ENCODE results near the gene RSPH1. TPM values are rescaled to one million over a fixed set of nuclear protein-coding genes. Genes with fewer than 3 reads are reported as not detected.
A peak's percentile ranks its signal among the peaks of the same experiment; 100 is the strongest.

The RSPH1 gene
- total and polyA plus RNA-seq, 2 of the 4 experiments (the other 2 are of a cell fraction), result not detected

GRCh38 chr21:42518215-42518614 is 22.2 kb upstream of the RSPH1 start:
- H2BK120ac ChIP-seq (ENCODE audit: low read depth, low read length), result no peak overlapping the region; the same call in 1 of the 2 replicates
- no peak overlapping the region for H4K8ac ChIP-seq (ENCODE audit: low read depth in 2 of 2, low read length in 2 of 2)
- CTCF ChIA-PET, result no interaction called here
- H3K56ac ChIP-seq (ENCODE audit: extremely low read depth, insufficient read depth, low read length), result no peak overlapping the region
- no peaks in the 10 kb centered on the region for H3K9me3 ChIP-seq (ENCODE audit: control insufficient read depth, insufficient read depth, low read length)
- H3K4me3 ChIP-seq (ENCODE audit: insufficient read depth, low read depth, low read length), result no peak overlapping the region
- H3K4ac ChIP-seq (ENCODE audit: low read depth, low read length), result no peak overlapping the region
- no peak overlapping the region for H4K5ac ChIP-seq (ENCODE audit: low read depth, low read length)
- H4K20me1 ChIP-seq (ENCODE audit: insufficient read depth, low read length), result no peaks in the 10 kb centered on the region
- no peak overlapping the region for H2AK5ac ChIP-seq (ENCODE audit: low read depth, low read length)
- dilution Hi-C loops (cut with HindIII; ENCODE audit: low sequenced_read_pairs, unreplicated experiment), result no loop called here
- H3K14ac ChIP-seq (replicated peaks; ENCODE audit: low read depth, low read length), result no peak overlapping the region
- no peak overlapping the region for H3K18ac ChIP-seq (ENCODE audit: low read depth, low read length)
- BruUV-seq (replicated peaks), result no TSS peak
- H3K9ac ChIP-seq (ENCODE audit: low read depth, low read length), result no peak overlapping the region
- POLR2A ChIA-PET (ENCODE audit: unreplicated experiment), result no interaction called here
- no peak overlapping the region for H3K23ac ChIP-seq (ENCODE audit: low read depth, low read length)
- intact Hi-C loops (cut with micrococcal nuclease), result no loop called here
- no peak overlapping the region for H2BK15ac ChIP-seq (ENCODE audit: low read depth, low read length)
- H3K4me2 ChIP-seq (ENCODE audit: low read depth, low read length), result no peak overlapping the region
- TF ChIP-seq RAD21 (IDR thresholded peaks at IDR 0.05; ENCODE audit: low read length) (no peak), SMC3 (IDR thresholded peaks at IDR 0.05; ENCODE audit: low read depth, low read length) (no peak), RFX5 (IDR thresholded peaks at IDR 0.05; ENCODE audit: low read depth, low read length) (no peak), RCOR1 (IDR thresholded peaks at IDR 0.05; ENCODE audit: insufficient replicate concordance, low read length) (no peak), CHD1 (IDR thresholded peaks at IDR 0.05; ENCODE audit: low read depth, low read length) (no peak), POLR2A (IDR thresholded peaks at IDR 0.05; ENCODE audit: low read depth, low read length) (no peak), MAFK (IDR thresholded peaks at IDR 0.05; ENCODE audit: low read depth, low read length) (no peak), NFE2L2 (IDR thresholded peaks at IDR 0.05; ENCODE audit: low read depth, low read length) (no peak), MAZ (IDR thresholded peaks at IDR 0.05; ENCODE audit: borderline replicate concordance, low read depth, low read length) (no peak), MXI1 (IDR thresholded peaks at IDR 0.05; ENCODE audit: borderline replicate concordance, low read depth, low read length) (no peak), FOS (IDR thresholded peaks at IDR 0.05; ENCODE audit: low read depth, low read length) (no peak), USF2 (IDR thresholded peaks at IDR 0.05; ENCODE audit: low read depth, low read length) (no peak)
- TF ChIP-seq, protein P1, sequence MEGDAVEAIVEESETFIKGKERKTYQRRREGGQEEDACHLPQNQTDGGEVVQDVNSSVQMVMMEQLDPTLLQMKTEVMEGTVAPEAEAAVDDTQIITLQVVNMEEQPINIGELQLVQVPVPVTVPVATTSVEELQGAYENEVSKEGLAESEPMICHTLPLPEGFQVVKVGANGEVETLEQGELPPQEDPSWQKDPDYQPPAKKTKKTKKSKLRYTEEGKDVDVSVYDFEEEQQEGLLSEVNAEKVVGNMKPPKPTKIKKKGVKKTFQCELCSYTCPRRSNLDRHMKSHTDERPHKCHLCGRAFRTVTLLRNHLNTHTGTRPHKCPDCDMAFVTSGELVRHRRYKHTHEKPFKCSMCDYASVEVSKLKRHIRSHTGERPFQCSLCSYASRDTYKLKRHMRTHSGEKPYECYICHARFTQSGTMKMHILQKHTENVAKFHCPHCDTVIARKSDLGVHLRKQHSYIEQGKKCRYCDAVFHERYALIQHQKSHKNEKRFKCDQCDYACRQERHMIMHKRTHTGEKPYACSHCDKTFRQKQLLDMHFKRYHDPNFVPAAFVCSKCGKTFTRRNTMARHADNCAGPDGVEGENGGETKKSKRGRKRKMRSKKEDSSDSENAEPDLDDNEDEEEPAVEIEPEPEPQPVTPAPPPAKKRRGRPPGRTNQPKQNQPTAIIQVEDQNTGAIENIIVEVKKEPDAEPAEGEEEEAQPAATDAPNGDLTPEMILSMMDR (conservative IDR thresholded peaks at IDR 0.05; ENCODE audit: low read depth, low read length), result no peak
- H3K27me3 ChIP-seq (ENCODE audit: control insufficient read depth, insufficient read depth, low read length), result peaks cover 40% of the 10 kb centered on the region
- H3K36me3 ChIP-seq (ENCODE audit: control insufficient read depth, insufficient read depth, low read length), result no peaks in the 10 kb centered on the region
- no peaks in the 10 kb centered on the region for H3K79me1 ChIP-seq (ENCODE audit: low read depth in 1 of 2, low read length in 2 of 2)
- no peak for ATAC-seq (ENCODE audit: low read depth)
- no peak overlapping the region for H4K91ac ChIP-seq (ENCODE audit: insufficient read depth, low read depth, low read length)
- no CpG with 5 or more reads among the region's 11 CpGs for whole genome bisulfite sequencing, 2 experiments (ENCODE audit: extremely low coverage in 2 of 2, insufficient read length in 1 of 2)
- H2AFZ ChIP-seq (replicated peaks; ENCODE audit: low read length, poor library complexity), result no peak overlapping the region
- in situ Hi-C loops (cut with MboI; ENCODE audit: low sequenced_read_pairs), result no loop called here
- 0 out of 2 replicates have a peak, but pooled peaks cover 2% of the 10 kb centered on the region for H3K4me1 ChIP-seq (ENCODE audit: control insufficient read depth, insufficient read depth, low read length)
- no peak overlapping the region for H2BK5ac ChIP-seq (ENCODE audit: low read depth, low read length, poor library complexity, severe bottlenecking)
- H3K9me1 ChIP-seq (ENCODE audit: insufficient read depth, low read length), result peaks cover 2% of the 10 kb centered on the region; the same call in 1 of the 2 replicates
- H2BK20ac ChIP-seq (ENCODE audit: low read depth, low read length), result no peak overlapping the region
- H2AK9ac ChIP-seq (replicated peaks; ENCODE audit: low read depth, low read length, poor library complexity), result no peak overlapping the region
- DNase-seq, result peak; percentile 28
- H3K27ac ChIP-seq (ENCODE audit: insufficient read depth, low read length), result no peak overlapping the region

All from IMR-90 (cell line).